ENCODE measurements around the gene NTRK1.

Gene NTRK1

GRCh38 chr1:156826630-156827029, 34.0 kb upstream of the NTRK1 start:
- H3K4me3 ChIP-seq (replicated peaks in 1 of 2; ENCODE audit: low read depth in 2 of 2, low read length in 2 of 2) = no peak overlapping the region
- peak in 1 of 2 donors; percentile 30 for DNase-seq (ENCODE audit: low read depth in 2 of 2)
- TF ChIP-seq CTCF (IDR thresholded peaks at IDR 0.05; ENCODE audit: low read depth, low read length) = no peak

DNA sequence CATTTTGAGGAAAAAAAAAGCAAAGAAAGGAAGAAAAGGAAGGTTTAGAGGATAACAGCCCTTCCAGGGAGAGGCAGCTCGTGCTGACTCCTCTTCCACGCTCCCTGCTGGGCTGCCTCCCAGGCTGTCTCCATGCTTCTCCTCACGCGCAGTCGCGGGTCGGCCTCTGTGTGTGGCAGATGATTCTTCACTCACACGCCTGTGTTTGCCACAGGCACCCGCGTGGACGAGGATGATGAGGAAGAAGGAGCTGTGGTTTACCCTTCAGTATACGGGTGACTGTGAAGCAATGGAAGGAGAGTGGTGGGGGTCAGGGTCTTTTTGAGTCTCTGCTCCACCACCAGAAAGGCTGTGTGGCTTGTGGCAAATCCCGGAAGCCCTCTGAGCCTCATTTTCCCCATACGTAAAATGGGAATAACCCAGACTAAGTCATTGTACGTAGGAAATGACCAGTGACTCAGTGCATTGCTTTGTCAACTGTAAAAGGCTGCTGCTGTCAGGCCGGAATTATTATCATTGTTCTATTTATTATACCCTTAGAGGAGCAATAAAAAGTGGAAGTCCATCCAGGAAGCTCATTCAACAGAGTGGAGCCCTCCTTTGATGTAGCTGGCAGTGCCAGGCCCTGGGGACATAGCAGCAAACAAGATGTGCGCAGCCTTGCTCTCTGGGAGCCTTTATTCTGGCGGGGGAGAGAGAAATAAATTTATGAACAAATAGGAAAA, 32.1 kb upstream of the NTRK1 start:
- no peak for TF ChIP-seq CTCF (IDR thresholded peaks at IDR 0.05; ENCODE audit: low read depth, low read length)
- DNase-seq (ENCODE audit: low read depth in 2 of 2) = no peak

DNA sequence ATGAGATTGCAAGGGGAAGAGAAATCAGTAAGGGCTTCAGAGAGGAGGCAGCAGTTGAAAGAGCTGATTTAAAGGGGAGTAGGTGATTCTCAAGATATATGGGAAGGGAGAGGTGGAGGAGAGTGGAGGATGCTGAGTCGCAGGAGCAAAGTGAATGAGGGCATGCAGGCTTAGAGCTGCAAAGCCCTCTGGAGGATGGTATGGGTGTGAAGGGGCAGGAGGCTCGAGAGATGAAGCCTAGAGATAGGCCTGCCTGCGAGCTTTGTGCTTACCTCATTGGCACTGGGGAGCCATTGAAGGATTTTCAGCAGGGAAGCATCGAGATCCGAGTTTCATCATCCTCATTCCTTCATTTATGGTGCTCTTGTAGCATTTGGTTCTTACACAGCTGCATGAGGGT, 28.2 kb upstream of the NTRK1 start:
- H3K4me3 ChIP-seq (replicated peaks in 1 of 2; ENCODE audit: low read depth in 2 of 2, low read length in 2 of 2) = no peak overlapping the region
- no peak for DNase-seq (ENCODE audit: low read depth in 2 of 2)
- TF ChIP-seq CTCF (IDR thresholded peaks at IDR 0.05; ENCODE audit: low read depth, low read length) = no peak

More for the DNA sequence above, 32.1 kb upstream of the NTRK1 start:
- H3K4me3 ChIP-seq (replicated peaks in 1 of 2; ENCODE audit: low read depth in 2 of 2, low read length in 2 of 2) = no peak overlapping the region

GRCh38 chr1:156833603-156834002, 27.1 kb upstream of the NTRK1 start:
- no peak for DNase-seq (ENCODE audit: low read depth in 2 of 2)
- TF ChIP-seq CTCF (IDR thresholded peaks at IDR 0.05; ENCODE audit: low read depth, low read length) = no peak

GRCh38 chr1:156834322-156834721, 26.3 kb upstream of the NTRK1 start:
- H3K4me3 ChIP-seq (replicated peaks in 1 of 2; ENCODE audit: low read depth in 2 of 2, low read length in 2 of 2) = no peak overlapping the region
- TF ChIP-seq CTCF (IDR thresholded peaks at IDR 0.05; ENCODE audit: low read depth, low read length) = no peak
- no peak for DNase-seq (ENCODE audit: low read depth in 2 of 2)

More at GRCh38 chr1:156833603-156834002, 27.1 kb upstream of the NTRK1 start:
- no peak overlapping the region for H3K4me3 ChIP-seq (replicated peaks in 1 of 2; ENCODE audit: low read depth in 2 of 2, low read length in 2 of 2)

GRCh38 chr1:156836041-156836654, 24.5 kb upstream of the NTRK1 start:
- no peak overlapping the region for H3K4me3 ChIP-seq (replicated peaks in 1 of 2; ENCODE audit: low read depth in 2 of 2, low read length in 2 of 2)
- no peak for TF ChIP-seq CTCF (IDR thresholded peaks at IDR 0.05; ENCODE audit: low read depth, low read length)
- no peak for DNase-seq (ENCODE audit: low read depth in 2 of 2)

Data from cardiac fibroblast (primary cell).